WTC11 (cell line): ENCODE measurements around the gene VAC14. TPM values are rescaled to one million over a fixed set of nuclear protein-coding genes. Genes with fewer than 3 reads are reported as not detected.

Source experiments
- ATAC-seq: fragments of 200-7000 bp; cut with Tn5 transposase; 2 replicates; pipeline ENCODE4 v1.10.0; 2021; ENCODE audit warnings: mild to moderate bottlenecking, moderate library complexity
- CTCF ChIA-PET: fragments of 300-600 bp; sonication (Branson Sonifier 250); formaldehyde crosslinking; loops from one replicate; lab custom pipeline; 2021; ENCODE audit warnings: antibody characterized with exemption; lab: Charles Lee
- POLR2A ChIA-PET: fragments of 350-600 bp; sonication (Branson Sonifier 250); formaldehyde crosslinking; loops from one replicate; lab custom pipeline; 2021; ENCODE audit warnings: antibody characterized with exemption; lab: Charles Lee
- DNase-seq: peaks from one replicate; pipeline ENCODE4 v3.0.0; 2021; ENCODE audit warnings: low spot score
- H3K27ac Mint-ChIP-seq: 2 replicates; pipeline ENCODE4 v1.8.0; 2021; ENCODE audit warnings: mixed read lengths
- H3K27me3 Mint-ChIP-seq: 2 replicates; pipeline ENCODE4 v1.8.0; 2021; ENCODE audit warnings: low read depth, mild to moderate bottlenecking, moderate library complexity, mixed read lengths
- H3K36me3 Mint-ChIP-seq: 2 replicates; pipeline ENCODE4 v1.8.0; 2021; ENCODE audit warnings: mixed read lengths
- H3K4me1 Mint-ChIP-seq: 2 replicates; pipeline ENCODE4 v1.8.0; 2022; ENCODE audit warnings: mixed read lengths
- H3K4me3 Mint-ChIP-seq: 2 replicates; pipeline ENCODE4 v1.8.0; 2021; ENCODE audit warnings: mild to moderate bottlenecking, moderate library complexity, mixed read lengths
- H3K9me3 Mint-ChIP-seq: 2 replicates; pipeline ENCODE4 v1.8.0; 2021; ENCODE audit warnings: mixed read lengths
- CTCF ChIP-seq: fragments of 200-600 bp; IDR thresholded peaks from 2 replicates; pipeline ENCODE4 v1.8.0; 2022; ENCODE audit warnings: antibody characterized with exemption
- E2F5 ChIP-seq: sonication (generic); formaldehyde crosslinking; IDR thresholded peaks from 2 replicates; pipeline ENCODE4 v1.8.1; 2022; ENCODE audit warnings: mild to moderate bottlenecking, moderate library complexity, missing genetic modification reagents
- FOXJ3 ChIP-seq: sonication (generic); formaldehyde crosslinking; IDR thresholded peaks from 2 replicates; pipeline ENCODE4 v1.9.0; 2021; ENCODE audit warnings: missing genetic modification reagents, mild to moderate bottlenecking, borderline replicate concordance
- HMGA2 ChIP-seq: fragments of 250-450 bp; sonication (Bioruptor Pico); IDR thresholded peaks from 2 replicates; pipeline ENCODE4 v1.4.0; 2021; ENCODE audit warnings: mild to moderate bottlenecking, moderate library complexity
- PRRX2 ChIP-seq: fragments of 250-450 bp; sonication (Bioruptor Pico); IDR thresholded peaks from 2 replicates; pipeline ENCODE4 v1.8.0; 2021; ENCODE audit warnings: mild to moderate bottlenecking
- SOX15 ChIP-seq: fragments of 250-450 bp; sonication (Bioruptor Pico); IDR thresholded peaks from 2 replicates; pipeline ENCODE4 v1.9.0; 2021; ENCODE audit warnings: mild to moderate bottlenecking
- USF1 ChIP-seq: sonication (generic); formaldehyde crosslinking; IDR thresholded peaks from 2 replicates; pipeline ENCODE4 v1.8.0; 2022; ENCODE audit warnings: mild to moderate bottlenecking, missing genetic modification reagents
- ZNF121 ChIP-seq: sonication (generic); formaldehyde crosslinking; IDR thresholded peaks from 2 replicates; pipeline ENCODE4 v1.8.0; 2023; ENCODE audit warnings: missing genetic modification reagents
- ZNF263 ChIP-seq: sonication (generic); formaldehyde crosslinking; IDR thresholded peaks from 2 replicates; pipeline ENCODE4 v1.8.1; 2022; ENCODE audit warnings: low read depth, mild to moderate bottlenecking, moderate library complexity, missing genetic modification reagents
- ZNF281 ChIP-seq: sonication (generic); formaldehyde crosslinking; IDR thresholded peaks from 2 replicates; pipeline ENCODE4 v1.8.0; 2023; ENCODE audit warnings: mild to moderate bottlenecking, missing genetic modification reagents
- ZNF317 ChIP-seq: sonication (generic); formaldehyde crosslinking; IDR thresholded peaks from 2 replicates; pipeline ENCODE4 v1.8.1; 2023; ENCODE audit warnings: low read depth, mild to moderate bottlenecking, moderate library complexity, missing genetic modification reagents, borderline replicate concordance
- ZNF671 ChIP-seq: fragments of 250-450 bp; sonication (Bioruptor Pico); IDR thresholded peaks from 2 replicates; pipeline ENCODE4 v1.8.0; 2021; ENCODE audit warnings: mild to moderate bottlenecking
- total RNA-seq: library from RNA; stranded (reverse); gene quantifications from 3 replicates; pipeline ENCODE4 v1.2.3, GENCODE V29; 2021
- TF ChIP-seq, protein P1 (sequence below): sonication (generic); formaldehyde crosslinking; IDR thresholded peaks from 2 replicates; pipeline ENCODE4 v1.8.1; 2023; ENCODE audit warnings: mild to moderate bottlenecking, moderate library complexity, missing genetic modification reagents
- TF ChIP-seq, protein P2 (sequence below): sonication (generic); formaldehyde crosslinking; IDR thresholded peaks from 2 replicates; pipeline ENCODE4 v1.8.0; 2023; ENCODE audit warnings: missing genetic modification reagents

Gene VAC14
- total RNA-seq, 1 experiment from 2014 or later, result 60.1 TPM

DNA sequence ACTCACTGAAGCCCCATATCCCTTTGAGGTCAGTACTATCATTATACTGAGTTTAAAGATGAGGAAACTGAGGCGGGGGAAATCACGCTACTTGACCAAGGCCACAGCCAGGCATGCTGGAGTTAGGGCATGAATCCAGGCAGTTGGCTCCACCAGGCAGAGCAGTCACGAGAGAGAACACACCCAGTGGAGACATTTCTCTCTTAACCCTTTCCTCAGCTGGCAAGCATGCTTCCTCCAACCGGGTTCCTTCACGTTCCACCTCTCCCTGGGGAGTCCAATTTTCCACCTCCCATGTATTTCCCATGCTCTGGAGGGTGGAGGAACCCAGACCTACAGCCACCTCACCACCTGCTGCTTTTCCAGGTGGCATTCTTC lies 32.8 kb downstream of the VAC14 start:
- no peak for ATAC-seq
- ChIA-PET CTCF (interaction anchor here (2.3 to 4.1 kb wide), 2 partner anchors 88 kb away, joined by 12 to 142 read pairs; no protein-coding TSS in a partner anchor), POLR2A (no interaction called here)
- no peak overlapping the region for H3K4me3 Mint-ChIP-seq
- H3K27ac Mint-ChIP-seq, result no peak overlapping the region
- no peak for DNase-seq
- H3K36me3 Mint-ChIP-seq, result peaks cover 3% of the 10 kb centered on the region; the same call in 1 of the 2 replicates
- H3K9me3 Mint-ChIP-seq, result no peaks in the 10 kb centered on the region
- H3K27me3 Mint-ChIP-seq, result no peaks in the 10 kb centered on the region
- TF ChIP-seq USF1 (CRISPR knock-in tag), result no peak
- TF ChIP-seq FOXJ3 (CRISPR knock-in tag), result no peak
- TF ChIP-seq ZNF263 (CRISPR knock-in tag), result no peak
- TF ChIP-seq ZNF317 (CRISPR knock-in tag), result no peak
- no peak for TF ChIP-seq ZNF671 (CRISPR knock-in tag)
- TF ChIP-seq, protein P1, sequence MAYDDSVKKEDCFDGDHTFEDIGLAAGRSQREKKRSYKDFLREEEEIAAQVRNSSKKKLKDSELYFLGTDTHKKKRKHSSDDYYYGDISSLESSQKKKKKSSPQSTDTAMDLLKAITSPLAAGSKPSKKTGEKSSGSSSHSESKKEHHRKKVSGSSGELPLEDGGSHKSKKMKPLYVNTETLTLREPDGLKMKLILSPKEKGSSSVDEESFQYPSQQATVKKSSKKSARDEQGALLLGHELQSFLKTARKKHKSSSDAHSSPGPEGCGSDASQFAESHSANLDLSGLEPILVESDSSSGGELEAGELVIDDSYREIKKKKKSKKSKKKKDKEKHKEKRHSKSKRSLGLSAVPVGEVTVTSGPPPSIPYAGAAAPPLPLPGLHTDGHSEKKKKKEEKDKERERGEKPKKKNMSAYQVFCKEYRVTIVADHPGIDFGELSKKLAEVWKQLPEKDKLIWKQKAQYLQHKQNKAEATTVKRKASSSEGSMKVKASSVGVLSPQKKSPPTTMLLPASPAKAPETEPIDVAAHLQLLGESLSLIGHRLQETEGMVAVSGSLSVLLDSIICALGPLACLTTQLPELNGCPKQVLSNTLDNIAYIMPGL (CRISPR knock-in tag), result no peak
- TF ChIP-seq, protein P2, sequence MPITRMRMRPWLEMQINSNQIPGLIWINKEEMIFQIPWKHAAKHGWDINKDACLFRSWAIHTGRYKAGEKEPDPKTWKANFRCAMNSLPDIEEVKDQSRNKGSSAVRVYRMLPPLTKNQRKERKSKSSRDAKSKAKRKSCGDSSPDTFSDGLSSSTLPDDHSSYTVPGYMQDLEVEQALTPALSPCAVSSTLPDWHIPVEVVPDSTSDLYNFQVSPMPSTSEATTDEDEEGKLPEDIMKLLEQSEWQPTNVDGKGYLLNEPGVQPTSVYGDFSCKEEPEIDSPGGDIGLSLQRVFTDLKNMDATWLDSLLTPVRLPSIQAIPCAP (CRISPR knock-in tag), result no peak
- TF ChIP-seq ZNF281, result no peak
- TF ChIP-seq HMGA2 (CRISPR knock-in tag), result no peak
- no peak for TF ChIP-seq PRRX2 (CRISPR knock-in tag)
- TF ChIP-seq, all 79 proteins: peak for 0
- no peaks in the 10 kb centered on the region for H3K4me1 Mint-ChIP-seq

DNA sequence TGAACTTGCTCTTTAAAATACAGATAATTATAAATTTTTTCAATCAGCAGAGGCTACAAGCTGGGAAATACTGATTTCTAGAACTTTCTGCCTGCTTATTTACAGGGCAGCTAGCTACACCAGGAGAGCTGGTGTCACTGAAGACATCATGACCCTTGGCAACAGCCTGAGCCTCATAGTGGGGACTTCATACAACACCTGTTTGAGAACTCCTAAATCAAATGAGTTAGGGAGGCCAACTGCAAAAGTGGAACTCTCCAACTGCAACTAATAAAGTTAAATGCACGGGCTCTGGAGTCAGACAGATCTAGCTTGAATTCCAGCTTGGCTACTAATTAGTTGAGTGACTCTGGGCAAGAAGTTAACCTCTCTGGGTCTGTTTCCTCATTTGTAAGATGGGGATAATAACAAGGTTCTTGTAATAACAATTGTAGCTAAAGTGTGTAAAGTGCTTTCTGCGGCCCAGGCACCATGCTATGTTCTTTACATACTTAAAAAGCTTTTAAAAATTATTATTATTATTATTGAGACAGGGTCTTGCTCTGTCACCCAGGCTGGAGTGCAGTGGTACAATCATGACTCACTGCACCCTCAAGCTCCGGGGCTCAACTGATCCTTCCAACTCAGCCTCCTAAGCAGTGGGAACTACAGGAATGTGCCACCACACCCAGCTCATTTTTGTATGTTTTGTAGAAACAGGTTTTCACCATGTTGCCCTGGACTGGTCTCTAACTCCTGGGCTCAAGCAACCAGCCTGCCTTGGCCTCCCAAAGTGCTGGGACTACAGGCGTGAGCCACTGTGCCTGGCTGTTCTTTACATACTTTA lies 33.4 kb downstream of the VAC14 start:
- ATAC-seq (no peak), DNase-seq (no peak)
- TF ChIP-seq CTCF, result no peak
- TF ChIP-seq E2F5 (CRISPR knock-in tag), result no peak
- TF ChIP-seq ZNF121, result no peak
- TF ChIP-seq PRRX2 (CRISPR knock-in tag), result no peak
- TF ChIP-seq SOX15 (CRISPR knock-in tag), result no peak
- no peak for TF ChIP-seq ZNF671 (CRISPR knock-in tag)
- Mint-ChIP-seq H3K9me3 (no peaks in the 10 kb centered on the region), H3K27me3 (no peaks in the 10 kb centered on the region), H3K4me3 (no peak overlapping the region), H3K36me3 (peaks cover 4% of the 10 kb centered on the region; the same call in 1 of the 2 replicates), H3K27ac (no peak overlapping the region), H3K4me1 (no peaks in the 10 kb centered on the region)
- POLR2A ChIA-PET, result no interaction called here
- CTCF ChIA-PET, result interaction anchor here (1.8 to 2.3 kb wide), 2 partner anchors 17 to 88 kb away, joined by 4 to 12 read pairs; no protein-coding TSS in a partner anchor
